ENCODE results near the gene KCTD16.

DNA sequence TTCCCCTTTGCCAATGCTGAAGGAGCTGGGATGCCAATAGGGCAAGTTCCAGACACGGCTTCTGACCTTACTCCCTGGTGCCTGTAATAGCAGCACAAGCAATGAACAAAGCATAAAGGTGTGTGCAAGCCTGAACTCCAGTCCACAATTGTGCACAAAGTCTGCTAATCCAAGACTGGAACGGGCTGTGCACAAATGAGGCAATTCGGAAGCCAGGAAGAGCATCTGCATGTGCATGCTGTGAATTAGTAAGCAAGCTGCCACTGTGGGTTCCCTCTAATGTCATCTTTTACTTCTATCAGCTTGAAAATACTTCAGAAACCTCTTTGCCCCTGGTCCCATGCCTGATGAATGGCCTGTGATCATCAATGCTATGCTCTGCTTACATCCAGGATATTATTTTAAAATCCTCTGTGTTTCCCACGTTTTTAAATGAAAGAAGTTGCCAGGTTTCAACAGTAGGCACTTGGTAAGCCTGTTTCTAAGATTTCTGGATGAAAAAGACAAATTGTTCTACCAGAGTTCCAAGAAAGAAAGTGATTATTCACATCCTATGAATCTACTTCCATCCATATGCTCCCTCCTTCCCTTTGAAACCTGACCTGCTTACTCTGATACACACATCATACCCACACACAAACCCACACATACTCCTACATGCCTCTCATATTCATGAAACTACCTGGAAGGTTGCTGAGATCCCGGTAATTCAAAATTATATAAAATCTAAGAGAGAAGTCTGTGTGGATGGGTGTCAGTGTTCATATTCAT lies 165.7 kb downstream of the KCTD16 start:
- TF ChIP-seq, protein P1, sequence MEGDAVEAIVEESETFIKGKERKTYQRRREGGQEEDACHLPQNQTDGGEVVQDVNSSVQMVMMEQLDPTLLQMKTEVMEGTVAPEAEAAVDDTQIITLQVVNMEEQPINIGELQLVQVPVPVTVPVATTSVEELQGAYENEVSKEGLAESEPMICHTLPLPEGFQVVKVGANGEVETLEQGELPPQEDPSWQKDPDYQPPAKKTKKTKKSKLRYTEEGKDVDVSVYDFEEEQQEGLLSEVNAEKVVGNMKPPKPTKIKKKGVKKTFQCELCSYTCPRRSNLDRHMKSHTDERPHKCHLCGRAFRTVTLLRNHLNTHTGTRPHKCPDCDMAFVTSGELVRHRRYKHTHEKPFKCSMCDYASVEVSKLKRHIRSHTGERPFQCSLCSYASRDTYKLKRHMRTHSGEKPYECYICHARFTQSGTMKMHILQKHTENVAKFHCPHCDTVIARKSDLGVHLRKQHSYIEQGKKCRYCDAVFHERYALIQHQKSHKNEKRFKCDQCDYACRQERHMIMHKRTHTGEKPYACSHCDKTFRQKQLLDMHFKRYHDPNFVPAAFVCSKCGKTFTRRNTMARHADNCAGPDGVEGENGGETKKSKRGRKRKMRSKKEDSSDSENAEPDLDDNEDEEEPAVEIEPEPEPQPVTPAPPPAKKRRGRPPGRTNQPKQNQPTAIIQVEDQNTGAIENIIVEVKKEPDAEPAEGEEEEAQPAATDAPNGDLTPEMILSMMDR (IDR thresholded peaks at IDR 0.05) = no peak
- no peak for TF ChIP-seq POLR2A (IDR thresholded peaks at IDR 0.05)
